Mesenchymal stem cell (in vitro differentiated cells and primary cell): ENCODE measurements around the gene MGMT.

Experiments used
- DNase-seq: peaks from one replicate; pipeline ENCODE4 v3.0.0-alpha.2; 2013
- H2AFZ ChIP-seq: one replicate; pipeline ENCODE4 v1.6.1; 2013; ENCODE audit warnings: low read depth, mild to moderate bottlenecking, control low read depth, inconsistent platforms, low read length, moderate library complexity
- H2AK5ac ChIP-seq: 2 replicates; pipeline ENCODE4 v1.6.1; 2013; ENCODE audit warnings: low read length, moderate library complexity, mild to moderate bottlenecking, inconsistent platforms; ENCODE audit not compliant: severe bottlenecking
- H2BK120ac ChIP-seq: one replicate; pipeline ENCODE4 v1.6.1; 2013; ENCODE audit warnings: low read depth, mild to moderate bottlenecking, inconsistent platforms, low read length, moderate library complexity
- H2BK12ac ChIP-seq, 2 experiments: one replicate each; pipeline ENCODE4 v1.6.1; 2013; ENCODE audit warnings: inconsistent platforms in 2 of 2, low read length in 2 of 2, mild to moderate bottlenecking in 2 of 2, moderate library complexity in 2 of 2, control low read depth in 1 of 2
- H2BK15ac ChIP-seq: one replicate; pipeline ENCODE4 v1.6.1; 2013; ENCODE audit warnings: mild to moderate bottlenecking, low read depth, inconsistent platforms; ENCODE audit not compliant: poor library complexity, severe bottlenecking
- H2BK5ac ChIP-seq: 2 replicates; pipeline ENCODE4 v1.6.1; 2013; ENCODE audit warnings: low read depth, mild to moderate bottlenecking, low read length, control low read depth, inconsistent platforms; ENCODE audit not compliant: poor library complexity, severe bottlenecking
- H3K14ac ChIP-seq, 2 experiments: one replicate each; pipeline ENCODE4 v1.6.1; 2013; ENCODE audit warnings: inconsistent platforms in 2 of 2, low read length in 2 of 2, control low read depth in 1 of 2, mild to moderate bottlenecking in 1 of 2, moderate library complexity in 1 of 2
- H3K18ac ChIP-seq, 2 experiments: one replicate each; pipeline ENCODE4 v1.6.1; 2013; ENCODE audit warnings: inconsistent platforms in 2 of 2, low read length in 2 of 2, control low read depth in 1 of 2, low read depth in 1 of 2, mild to moderate bottlenecking in 1 of 2
- H3K23ac ChIP-seq, 2 experiments: one replicate each; pipeline ENCODE4 v1.6.1; 2013; ENCODE audit warnings: inconsistent platforms in 2 of 2, low read length in 2 of 2, mild to moderate bottlenecking in 2 of 2, moderate library complexity in 2 of 2, control low read depth in 1 of 2
- H3K27ac ChIP-seq: 2 replicates; pipeline ENCODE4 v1.5.1; 2013; ENCODE audit warnings: mild to moderate bottlenecking, moderate library complexity, low read length, control low read depth, inconsistent platforms; ENCODE audit not compliant: poor library complexity, severe bottlenecking
- H3K27me3 ChIP-seq, 2 experiments: 2 replicates each; pipeline versions ENCODE4 v1.6.1 to v1.7.0; 2013; ENCODE audit warnings: low read length in 2 of 2, mild to moderate bottlenecking in 2 of 2, moderate library complexity in 2 of 2, control low read depth in 1 of 2, inconsistent platforms in 1 of 2; ENCODE audit not compliant: control insufficient read depth in 1 of 2, insufficient read depth in 1 of 2
- H3K36me3 ChIP-seq, 2 experiments: 2 replicates each; pipeline versions ENCODE4 v1.6.1 to v1.7.0; 2013; ENCODE audit warnings: low read length in 2 of 2, control low read depth in 1 of 2, inconsistent platforms in 1 of 2, low read depth in 1 of 2, mild to moderate bottlenecking in 1 of 2; ENCODE audit not compliant: insufficient read depth in 2 of 2, control insufficient read depth in 1 of 2
- H3K4ac ChIP-seq, 2 experiments: one replicate each; pipeline ENCODE4 v1.6.1; 2013; ENCODE audit warnings: inconsistent platforms in 2 of 2, low read length in 2 of 2, mild to moderate bottlenecking in 2 of 2, moderate library complexity in 2 of 2, control low read depth in 1 of 2, low read depth in 1 of 2
- H3K4me1 ChIP-seq: 2 replicates; pipeline ENCODE4 v1.6.1; 2013; ENCODE audit warnings: low read depth, low read length, control low read depth; ENCODE audit not compliant: control insufficient read depth, insufficient read depth
- H3K4me2 ChIP-seq: 2 replicates; pipeline ENCODE4 v1.6.1; 2013; ENCODE audit warnings: low read length, mild to moderate bottlenecking, inconsistent platforms; ENCODE audit not compliant: poor library complexity, severe bottlenecking
- H3K4me3 ChIP-seq, 2 experiments: 2 replicates each; pipeline versions ENCODE4 v1.5.1 to v1.7.0; 2013; ENCODE audit warnings: low read length in 2 of 2, mild to moderate bottlenecking in 2 of 2, control low read depth in 1 of 2, low read depth in 1 of 2; ENCODE audit not compliant: insufficient read depth in 1 of 2
- H3K79me1 ChIP-seq: replicated peaks from 2 replicates; pipeline ENCODE4 v1.6.1; 2013; ENCODE audit warnings: mild to moderate bottlenecking, control low read depth, low read length, inconsistent platforms; ENCODE audit not compliant: poor library complexity, severe bottlenecking
- H3K9ac ChIP-seq: 2 replicates; pipeline ENCODE4 v1.7.0; 2013; ENCODE audit warnings: mild to moderate bottlenecking, low read length, moderate library complexity
- H3K9me3 ChIP-seq: 2 replicates; pipeline ENCODE4 v1.7.0; 2013; ENCODE audit warnings: mild to moderate bottlenecking, low read length; ENCODE audit not compliant: control insufficient read depth
- H4K8ac ChIP-seq: one replicate; pipeline ENCODE4 v1.6.1; 2013; ENCODE audit warnings: inconsistent platforms, mild to moderate bottlenecking, low read length, moderate library complexity
- H4K91ac ChIP-seq: one replicate; pipeline ENCODE4 v1.6.1; 2013; ENCODE audit warnings: mild to moderate bottlenecking, low read length, inconsistent platforms
- WGBS: methylation state at CpG from one replicate; pipeline ENCODE4 v1.1.7; 2013; ENCODE audit warnings: mixed read lengths; 5-methylcytosine and 5-hydroxymethylcytosine counted together

Gene MGMT

DNA sequence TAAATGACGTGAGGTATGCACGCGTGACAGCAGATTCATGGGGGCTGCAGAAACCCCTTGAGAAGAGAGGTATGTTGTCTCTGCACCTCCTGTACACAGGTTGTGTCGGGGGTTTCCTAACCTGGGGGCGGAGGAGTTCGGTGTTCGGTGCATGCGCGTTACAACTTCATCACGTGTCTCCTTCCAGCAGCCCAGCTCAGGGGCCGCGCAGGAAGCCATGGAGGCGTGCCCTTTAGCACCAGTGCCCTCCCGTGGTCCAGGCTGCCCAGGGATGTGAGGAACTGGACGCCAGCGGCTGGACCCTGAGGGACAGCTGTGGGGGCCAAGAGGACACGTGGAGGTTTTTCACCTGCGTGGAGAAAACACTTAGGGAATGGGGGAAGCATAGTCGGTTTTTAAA, 310.6 kb downstream of the MGMT start:
- 94% methylated on average over 19 of the region's 19 CpGs for WGBS
- no peak overlapping the region for H3K4me3 ChIP-seq

DNA sequence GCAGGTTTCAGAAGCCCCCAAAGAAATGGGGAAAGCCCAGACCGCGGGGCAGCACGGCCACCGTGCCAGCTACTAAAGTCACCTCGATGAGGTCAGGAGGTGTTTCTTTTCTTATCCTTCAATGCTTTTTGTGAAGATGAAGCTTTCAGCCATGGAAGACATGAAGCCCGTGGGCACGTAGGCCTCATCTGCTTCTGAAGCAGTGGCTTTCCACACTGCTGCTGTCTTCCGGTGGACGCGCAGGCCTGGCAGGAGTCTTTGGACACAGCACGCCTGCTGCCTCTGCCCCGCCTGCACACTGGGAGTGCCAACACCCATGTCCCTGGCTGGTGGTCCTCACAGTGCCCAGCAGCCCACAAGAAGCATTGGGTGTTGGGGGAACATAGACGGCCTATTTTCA, 311.5 kb downstream of the MGMT start:
- no peaks in the 10 kb centered on the region for H3K27me3 ChIP-seq
- no peak overlapping the region for H3K9ac ChIP-seq
- no peak overlapping the region for H3K4me3 ChIP-seq
- no peak overlapping the region for H4K8ac ChIP-seq
- H3K14ac ChIP-seq = no peak overlapping the region
- no peak overlapping the region for H3K4me2 ChIP-seq
- no peak overlapping the region for H2BK12ac ChIP-seq
- no peak overlapping the region for H3K4ac ChIP-seq
- H2BK15ac ChIP-seq = no peak overlapping the region
- no peak overlapping the region for H2AFZ ChIP-seq
- no peak overlapping the region for H3K18ac ChIP-seq
- H2BK120ac ChIP-seq = no peak overlapping the region
- H3K9me3 ChIP-seq = no peaks in the 10 kb centered on the region
- H4K91ac ChIP-seq = no peak overlapping the region
- H3K36me3 ChIP-seq = no peaks in the 10 kb centered on the region
- H3K4me1 ChIP-seq = no peaks in the 10 kb centered on the region
- no peak overlapping the region for H2AK5ac ChIP-seq
- no peak overlapping the region for H3K27ac ChIP-seq
- no peak overlapping the region for H3K23ac ChIP-seq
- 94% methylated on average over 13 of the region's 13 CpGs for WGBS
- no peak for DNase-seq
- H2BK5ac ChIP-seq = no peak overlapping the region
- H3K79me1 ChIP-seq = no peaks in the 10 kb centered on the region

More for the DNA sequence above, 310.6 kb downstream of the MGMT start:
- Histone ChIP-seq H3K27ac (no peak overlapping the region), H3K9ac (no peak overlapping the region), H2BK15ac (no peak overlapping the region), H2BK120ac (no peak overlapping the region), H3K14ac (no peak overlapping the region), H3K4me1 (no peaks in the 10 kb centered on the region), H3K79me1 (no peaks in the 10 kb centered on the region), H4K8ac (no peak overlapping the region), H2BK5ac (no peak overlapping the region), H3K36me3 (no peaks in the 10 kb centered on the region), H4K91ac (no peak overlapping the region), H2AK5ac (no peak overlapping the region), H3K9me3 (no peaks in the 10 kb centered on the region), H3K23ac (no peak overlapping the region), H3K4ac (no peak overlapping the region), H3K27me3 (no peaks in the 10 kb centered on the region), H2BK12ac (no peak overlapping the region), H3K4me2 (no peak overlapping the region), H2AFZ (no peak overlapping the region), H3K18ac (no peak overlapping the region)
- DNase-seq = no peak

DNA sequence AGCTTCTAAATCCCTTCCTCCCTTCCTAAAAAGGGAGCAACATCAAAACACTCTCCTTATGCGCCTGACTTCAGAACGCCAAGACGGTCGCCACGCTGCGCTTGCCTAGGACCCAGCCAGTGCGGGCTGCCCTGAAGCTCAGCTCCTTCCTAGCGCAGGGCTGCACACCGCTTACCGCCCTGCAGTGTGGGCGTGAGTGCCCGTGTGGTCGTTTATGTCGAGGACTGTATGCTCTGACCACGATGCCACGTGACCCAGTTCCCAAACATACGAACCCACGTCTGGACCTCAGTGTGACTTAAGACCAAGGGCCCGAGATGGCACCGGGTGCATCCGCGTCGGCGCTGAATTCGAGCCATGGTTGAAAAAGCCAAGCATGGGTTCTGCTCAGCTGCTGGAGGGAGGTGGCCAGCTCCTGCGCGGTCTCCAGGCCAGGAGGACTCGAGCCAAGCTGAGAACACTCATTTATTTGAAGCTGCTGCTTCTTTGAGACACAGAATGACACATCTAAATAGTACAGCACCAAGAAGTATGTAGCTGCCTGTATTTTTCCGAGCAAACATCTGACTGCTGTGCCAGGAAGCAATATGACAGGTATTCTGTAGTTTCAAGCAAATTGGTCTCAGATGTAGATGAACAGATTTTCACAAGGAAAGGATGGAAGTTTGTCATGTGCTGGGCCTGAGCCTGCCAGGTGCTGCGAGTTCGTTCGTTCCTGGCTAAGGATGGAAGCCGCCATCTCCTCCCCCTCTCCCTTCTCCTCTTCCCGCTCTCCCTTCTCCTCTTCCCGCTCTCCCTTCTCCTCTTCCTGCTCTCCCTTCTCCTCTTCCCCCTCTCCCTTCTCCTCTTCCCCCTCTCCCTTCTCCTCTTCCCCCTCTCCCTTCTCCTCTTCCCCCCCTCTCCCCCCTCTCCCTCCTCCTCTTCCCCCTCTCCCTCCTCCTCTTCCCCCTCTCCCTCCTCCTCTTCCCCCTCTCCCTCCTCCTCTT, 312.4 kb downstream of the MGMT start:
- H2BK120ac ChIP-seq = no peak overlapping the region
- H2AFZ ChIP-seq = no peak overlapping the region
- no peak overlapping the region for H2AK5ac ChIP-seq
- H3K4me2 ChIP-seq = no peak overlapping the region
- no peak overlapping the region for H4K8ac ChIP-seq
- no peak overlapping the region for H2BK15ac ChIP-seq
- no peak overlapping the region for H3K4ac ChIP-seq
- no peaks in the 10 kb centered on the region for H3K27me3 ChIP-seq
- no peaks in the 10 kb centered on the region for H3K4me1 ChIP-seq
- H3K14ac ChIP-seq = no peak overlapping the region
- H3K23ac ChIP-seq = no peak overlapping the region
- no peaks in the 10 kb centered on the region for H3K79me1 ChIP-seq
- H4K91ac ChIP-seq = no peak overlapping the region
- WGBS = 94% methylated on average over 34 of the region's 35 CpGs
- no peak overlapping the region for H3K27ac ChIP-seq
- no peak overlapping the region for H2BK12ac ChIP-seq
- H3K9ac ChIP-seq = peak overlapping the region; percentile 18
- DNase-seq = no peak
- H3K36me3 ChIP-seq = no peaks in the 10 kb centered on the region
- H3K4me3 ChIP-seq = no peak overlapping the region
- H3K18ac ChIP-seq = no peak overlapping the region
- no peaks in the 10 kb centered on the region for H3K9me3 ChIP-seq
- no peak overlapping the region for H2BK5ac ChIP-seq

DNA sequence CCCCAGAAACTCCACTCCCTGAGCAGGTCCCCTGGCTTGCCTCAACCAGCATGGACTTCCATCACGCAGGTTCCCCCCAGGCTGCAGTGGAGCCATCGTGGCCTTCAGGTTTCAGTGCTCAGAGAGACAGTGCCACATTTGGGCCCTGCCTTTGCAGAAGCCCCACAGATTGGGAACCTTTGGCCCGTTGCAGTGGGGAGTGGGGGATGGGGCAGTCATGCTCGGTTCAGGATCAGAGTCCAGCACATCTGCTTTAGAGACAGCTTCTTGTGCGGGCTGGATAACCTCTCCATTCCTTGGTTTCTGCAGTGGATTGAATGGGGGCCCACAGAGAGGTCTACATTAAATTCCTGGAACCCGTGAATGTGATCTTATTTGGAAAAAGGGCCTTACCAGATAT, 313.2 kb downstream of the MGMT start:
- H4K8ac ChIP-seq = no peak overlapping the region
- no peak overlapping the region for H2BK5ac ChIP-seq
- 79% methylated on average over 6 of the region's 6 CpGs for WGBS
- no peak overlapping the region for H2BK12ac ChIP-seq
- H3K79me1 ChIP-seq = no peaks in the 10 kb centered on the region
- no peak for DNase-seq
- no peak overlapping the region for H3K4ac ChIP-seq
- H3K23ac ChIP-seq = no peak overlapping the region
- no peak overlapping the region for H2AK5ac ChIP-seq
- no peak overlapping the region for H2AFZ ChIP-seq
- H3K9me3 ChIP-seq = no peaks in the 10 kb centered on the region
- H3K18ac ChIP-seq = no peak overlapping the region
- no peak overlapping the region for H2BK120ac ChIP-seq
- H3K27ac ChIP-seq = no peak overlapping the region
- no peak overlapping the region for H4K91ac ChIP-seq
- no peak overlapping the region for H3K14ac ChIP-seq
- H3K4me1 ChIP-seq = no peaks in the 10 kb centered on the region
- H3K4me2 ChIP-seq = no peak overlapping the region
- H3K4me3 ChIP-seq = no peak overlapping the region
- no peak overlapping the region for H2BK15ac ChIP-seq
- no peaks in the 10 kb centered on the region for H3K36me3 ChIP-seq
- no peak overlapping the region for H3K9ac ChIP-seq
- no peaks in the 10 kb centered on the region for H3K27me3 ChIP-seq
